Osteoblast (primary cell): Measurements from ENCODE around the gene GRIN2A. TPM values are rescaled to one million over a fixed set of nuclear protein-coding genes. Genes with fewer than 3 reads are reported as not detected.

Experiments
- DNase-seq: peaks from one replicate; pipeline ENCODE4 v3.0.0; 2011; ENCODE audit warnings: low spot score, mixed read lengths; ENCODE audit not compliant: insufficient read length; ENCODE audit errors: missing footprints
- H2AFZ ChIP-seq: 2 replicates; pipeline ENCODE4 v1.6.0; 2011; ENCODE audit warnings: mild to moderate bottlenecking, low read length
- H3K27ac ChIP-seq: 2 replicates; pipeline ENCODE4 v1.5.1; 2011; ENCODE audit warnings: mild to moderate bottlenecking, low read depth, low read length, moderate library complexity
- H3K27me3 ChIP-seq: 2 replicates; pipeline ENCODE4 v1.6.0; 2012; ENCODE audit warnings: mild to moderate bottlenecking, control low read depth, inconsistent platforms, low read length, moderate library complexity; ENCODE audit not compliant: insufficient read depth
- H3K36me3 ChIP-seq: 2 replicates; pipeline ENCODE4 v1.5.1; 2011; ENCODE audit warnings: mild to moderate bottlenecking, low read length, control low read depth, moderate library complexity; ENCODE audit not compliant: insufficient read depth
- H3K4me1 ChIP-seq: 2 replicates; pipeline ENCODE4 v1.5.1; 2011; ENCODE audit warnings: mild to moderate bottlenecking, low read length, control low read depth, moderate library complexity; ENCODE audit not compliant: insufficient read depth
- H3K4me2 ChIP-seq: 2 replicates; pipeline ENCODE4 v1.6.0; 2011; ENCODE audit warnings: mild to moderate bottlenecking, low read length; ENCODE audit not compliant: insufficient read depth
- H3K4me3 ChIP-seq: fragments of 200-600 bp; sonication (generic); 3 replicates; pipeline ENCODE4 v1.5.1; 2012; ENCODE audit warnings: mild to moderate bottlenecking, low read length, inconsistent platforms; ENCODE audit not compliant: insufficient read depth
- H3K79me2 ChIP-seq: 2 replicates; pipeline ENCODE4 v1.6.0; 2012; ENCODE audit warnings: mild to moderate bottlenecking, low read length, control low read depth, inconsistent platforms; ENCODE audit not compliant: insufficient read depth
- H3K9me3 ChIP-seq: 2 replicates; pipeline ENCODE4 v1.5.1; 2011; ENCODE audit warnings: low read depth, low read length, control low read depth
- H4K20me1 ChIP-seq: 2 replicates; pipeline ENCODE4 v1.6.0; 2012; ENCODE audit warnings: mild to moderate bottlenecking, low read length, control low read depth; ENCODE audit not compliant: insufficient read depth
- total RNA-seq: library from RNA; depleted of rRNA; stranded (reverse); fragments of >200 nt; gene quantifications from 2 replicates; pipeline ENCODE4 v1.2.3, GENCODE V29; 2012
- TF ChIP-seq, protein P1 (sequence below): IDR thresholded peaks from 2 replicates; pipeline ENCODE4 v1.5.1; 2011; ENCODE audit warnings: mild to moderate bottlenecking, low read depth, low read length, moderate library complexity; ENCODE audit errors: extremely low read depth

The GRIN2A gene
- total RNA-seq, 1 donor, result 0.72 TPM

DNA sequence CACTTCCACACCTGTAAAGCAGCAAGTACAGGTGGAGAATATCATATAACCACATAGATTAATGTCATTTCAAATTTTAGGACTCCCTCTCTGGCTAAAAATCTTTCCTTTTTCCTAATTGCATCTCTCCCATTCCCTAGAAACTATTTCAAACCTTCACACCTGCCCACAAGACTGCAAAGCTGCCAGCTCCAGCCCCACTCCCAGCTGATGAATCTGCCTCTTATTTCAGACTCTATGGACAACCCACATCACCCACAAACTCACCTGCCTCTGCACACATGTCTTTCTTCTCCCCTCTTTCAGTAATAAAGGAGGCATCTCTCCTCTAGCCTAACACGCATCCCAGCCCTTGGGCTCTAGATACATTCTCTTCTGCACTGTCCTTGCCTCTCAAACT is 315.1 kb downstream of the GRIN2A start:
- TF ChIP-seq, protein P1, sequence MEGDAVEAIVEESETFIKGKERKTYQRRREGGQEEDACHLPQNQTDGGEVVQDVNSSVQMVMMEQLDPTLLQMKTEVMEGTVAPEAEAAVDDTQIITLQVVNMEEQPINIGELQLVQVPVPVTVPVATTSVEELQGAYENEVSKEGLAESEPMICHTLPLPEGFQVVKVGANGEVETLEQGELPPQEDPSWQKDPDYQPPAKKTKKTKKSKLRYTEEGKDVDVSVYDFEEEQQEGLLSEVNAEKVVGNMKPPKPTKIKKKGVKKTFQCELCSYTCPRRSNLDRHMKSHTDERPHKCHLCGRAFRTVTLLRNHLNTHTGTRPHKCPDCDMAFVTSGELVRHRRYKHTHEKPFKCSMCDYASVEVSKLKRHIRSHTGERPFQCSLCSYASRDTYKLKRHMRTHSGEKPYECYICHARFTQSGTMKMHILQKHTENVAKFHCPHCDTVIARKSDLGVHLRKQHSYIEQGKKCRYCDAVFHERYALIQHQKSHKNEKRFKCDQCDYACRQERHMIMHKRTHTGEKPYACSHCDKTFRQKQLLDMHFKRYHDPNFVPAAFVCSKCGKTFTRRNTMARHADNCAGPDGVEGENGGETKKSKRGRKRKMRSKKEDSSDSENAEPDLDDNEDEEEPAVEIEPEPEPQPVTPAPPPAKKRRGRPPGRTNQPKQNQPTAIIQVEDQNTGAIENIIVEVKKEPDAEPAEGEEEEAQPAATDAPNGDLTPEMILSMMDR, result no peak
- no peak overlapping the region for H3K27ac ChIP-seq
- no peak for DNase-seq
- H3K36me3 ChIP-seq, result no peaks in the 10 kb centered on the region
- no peak overlapping the region for H2AFZ ChIP-seq
- H3K4me1 ChIP-seq, result no peaks in the 10 kb centered on the region
- H3K4me2 ChIP-seq, result no peak overlapping the region
- H3K9me3 ChIP-seq, result no peaks in the 10 kb centered on the region
- no peaks in the 10 kb centered on the region for H3K79me2 ChIP-seq
- no peaks in the 10 kb centered on the region for H3K27me3 ChIP-seq
- H4K20me1 ChIP-seq, result no peaks in the 10 kb centered on the region
- no peak overlapping the region for H3K4me3 ChIP-seq

DNA sequence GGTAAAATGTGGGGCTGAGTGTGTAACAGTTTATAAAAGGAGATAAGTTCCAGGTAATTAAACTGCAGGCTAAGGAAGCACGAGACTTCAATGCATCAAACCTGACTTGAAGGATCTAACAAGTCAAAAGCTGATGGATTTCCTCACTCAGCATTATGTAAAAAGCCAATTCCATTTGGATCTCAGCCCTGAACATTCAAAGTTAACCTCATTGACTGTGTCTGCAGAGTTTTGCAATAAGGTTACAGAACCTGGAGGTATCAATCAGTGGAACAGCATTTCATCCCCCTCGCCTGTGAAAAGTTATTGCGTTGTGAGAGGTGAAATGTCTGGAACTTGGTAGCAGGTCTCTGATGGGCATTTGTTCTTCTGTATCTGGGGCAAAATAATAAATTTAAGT is 317.8 kb downstream of the GRIN2A start:
- Histone ChIP-seq H3K4me2 (no peak overlapping the region), H3K9me3 (no peaks in the 10 kb centered on the region), H3K4me3 (no peak overlapping the region), H3K27ac (no peak overlapping the region), H4K20me1 (no peaks in the 10 kb centered on the region), H3K27me3 (no peaks in the 10 kb centered on the region), H3K36me3 (no peaks in the 10 kb centered on the region), H3K79me2 (no peaks in the 10 kb centered on the region), H2AFZ (no peak overlapping the region), H3K4me1 (no peaks in the 10 kb centered on the region)
- DNase-seq, result no peak
- TF ChIP-seq, protein P1, result no peak

DNA sequence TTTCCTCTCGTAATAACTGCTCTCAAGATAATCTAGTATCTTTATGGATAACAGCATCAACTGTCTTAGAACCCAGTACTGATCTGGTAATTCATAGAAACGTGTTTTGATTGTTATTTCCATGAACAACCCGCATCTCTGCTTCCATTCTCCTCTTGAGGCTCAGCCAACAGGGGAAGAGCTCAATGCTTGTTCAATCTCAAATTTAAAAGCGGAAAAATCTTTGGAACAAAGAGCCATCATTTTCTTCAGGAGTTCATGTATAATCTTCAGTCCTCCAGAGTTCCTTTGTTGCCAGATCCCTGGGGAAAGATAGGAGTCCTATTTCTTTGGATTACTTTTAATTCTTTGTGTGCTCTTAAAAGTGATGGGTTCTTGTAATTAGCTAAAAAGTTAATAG is 319.9 kb downstream of the GRIN2A start:
- Histone ChIP-seq H3K4me3 (no peak overlapping the region), H3K4me2 (no peak overlapping the region), H2AFZ (no peak overlapping the region), H3K9me3 (no peaks in the 10 kb centered on the region), H3K79me2 (no peaks in the 10 kb centered on the region), H4K20me1 (no peaks in the 10 kb centered on the region), H3K27me3 (no peaks in the 10 kb centered on the region), H3K36me3 (no peaks in the 10 kb centered on the region), H3K27ac (no peak overlapping the region), H3K4me1 (no peaks in the 10 kb centered on the region)
- TF ChIP-seq, protein P1, result no peak
- no peak for DNase-seq

DNA sequence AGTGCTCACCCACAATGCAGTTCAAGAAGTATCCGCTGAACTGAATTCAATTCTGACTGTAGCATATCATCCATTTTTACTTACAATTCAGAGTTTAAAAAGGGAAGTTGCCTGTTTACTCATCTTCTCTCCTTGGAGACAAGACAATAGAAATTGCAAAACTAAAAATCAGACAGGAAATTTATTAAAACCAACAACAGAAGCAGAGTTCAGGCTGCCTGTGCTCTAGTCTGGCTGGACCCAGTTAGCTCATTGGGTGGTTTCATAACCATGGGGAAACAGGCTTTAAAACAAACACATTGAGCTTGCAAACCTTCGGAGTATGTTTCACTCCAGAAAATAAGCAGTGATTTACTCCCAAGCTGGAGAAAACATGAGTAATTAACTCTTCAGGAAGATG is 321.4 kb downstream of the GRIN2A start:
- Histone ChIP-seq H3K36me3 (no peaks in the 10 kb centered on the region), H3K4me2 (no peak overlapping the region), H3K27ac (no peak overlapping the region), H3K4me3 (no peak overlapping the region), H3K79me2 (no peaks in the 10 kb centered on the region), H2AFZ (no peak overlapping the region), H3K4me1 (no peaks in the 10 kb centered on the region), H3K9me3 (no peaks in the 10 kb centered on the region), H4K20me1 (no peaks in the 10 kb centered on the region), H3K27me3 (no peaks in the 10 kb centered on the region)
- TF ChIP-seq, protein P1, result no peak
- DNase-seq, result no peak
